ENCODE data around the gene HHIP.
"Not testable (repeated sequence)": the region's sequence is repeated elsewhere in the genome, so short reads cannot be mapped to it uniquely, and the experiment has no call there.

Gene HHIP

GRCh38 chr4:144782345-144782744 lies 136.4 kb downstream of the HHIP start:
- ChIA-PET CTCF (interaction anchor here (0.8 kb wide), 1 partner anchor 286 kb away, joined by 4 read pairs; no protein-coding TSS in a partner anchor), POLR2A (no interaction called here)
- DNase-seq (ENCODE audit: extremely low spot score): no peak
- no peak for TF ChIP-seq TARDBP (IDR thresholded peaks at IDR 0.05)
- TF ChIP-seq ZNF384 (IDR thresholded peaks at IDR 0.05): no peak
- TF ChIP-seq FOXA1 (IDR thresholded peaks at IDR 0.05): no peak
- no peak for TF ChIP-seq CTBP1 (IDR thresholded peaks at IDR 0.05; ENCODE audit: borderline replicate concordance)
- TF ChIP-seq HDGF (IDR thresholded peaks at IDR 0.05; ENCODE audit: borderline replicate concordance): no peak
- TF ChIP-seq LEF1 (IDR thresholded peaks at IDR 0.05; ENCODE audit: borderline replicate concordance): no peak
- no peak for TF ChIP-seq FOXK2 (IDR thresholded peaks at IDR 0.05)
- TF ChIP-seq BHLHE40 (IDR thresholded peaks at IDR 0.05; ENCODE audit: borderline replicate concordance): no peak
- no peak for TF ChIP-seq ELF4 (IDR thresholded peaks at IDR 0.05)

DNA sequence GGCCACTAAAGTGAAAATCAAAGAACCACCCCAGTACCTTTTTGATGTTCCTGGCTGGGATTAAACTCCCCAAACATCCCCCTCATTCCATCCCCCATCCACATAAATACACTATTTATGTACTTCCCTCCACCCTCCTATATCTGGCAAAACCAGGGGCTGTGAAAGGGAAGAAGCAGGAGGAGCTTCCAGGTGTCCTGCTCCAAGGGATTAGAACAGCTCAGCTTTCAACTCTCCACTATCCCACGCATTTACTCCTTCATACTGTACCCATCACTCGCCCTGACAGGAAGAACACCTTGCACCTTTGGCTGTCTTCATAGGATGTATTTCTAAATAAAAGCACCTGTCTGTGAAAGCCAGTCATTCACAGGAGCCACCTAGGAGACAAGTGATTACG lies 140.0 kb downstream of the HHIP start:
- DNase-seq (ENCODE audit: extremely low spot score): no peak
- CTCF ChIA-PET: no interaction called here
- TF ChIP-seq BHLHE40 (IDR thresholded peaks at IDR 0.05; ENCODE audit: borderline replicate concordance): no peak
- POLR2A ChIA-PET: no interaction called here

- ChIA-PET CTCF (interaction anchor here (0.9 kb wide), 1 partner anchor 11 kb away, joined by 3 read pairs; no protein-coding TSS in a partner anchor), POLR2A (no interaction called here)
- TF ChIP-seq TARDBP (IDR thresholded peaks at IDR 0.05) (no peak), BHLHE40 (IDR thresholded peaks at IDR 0.05; ENCODE audit: borderline replicate concordance) (no peak), CTBP1 (IDR thresholded peaks at IDR 0.05; ENCODE audit: borderline replicate concordance) (no peak), LEF1 (IDR thresholded peaks at IDR 0.05; ENCODE audit: borderline replicate concordance) (no peak), NFRKB (IDR thresholded peaks at IDR 0.05) (no peak)
- peak; percentile 25 for DNase-seq (ENCODE audit: extremely low spot score)
Measured at GRCh38 chr4:144787365-144788258, 141.7 kb downstream of the HHIP start.

GRCh38 chr4:144788469-144788868 lies 142.5 kb downstream of the HHIP start:
- ChIA-PET POLR2A (no interaction called here), CTCF (interaction anchor here (0.9 kb wide), 1 partner anchor 12 kb away, joined by 3 read pairs; no protein-coding TSS in a partner anchor)

GRCh38 chr4:144791933-144792332 lies 146.0 kb downstream of the HHIP start:
- POLR2A ChIA-PET; CTCF ChIA-PET; DNase-seq (ENCODE audit: extremely low spot score): not testable (repeated sequence)

More at GRCh38 chr4:144788469-144788868, 142.5 kb downstream of the HHIP start:
- TF ChIP-seq LEF1 (IDR thresholded peaks at IDR 0.05; ENCODE audit: borderline replicate concordance) (no peak), ARNT (IDR thresholded peaks at IDR 0.05) (no peak), SP1 (IDR thresholded peaks at IDR 0.05) (no peak), CTBP1 (IDR thresholded peaks at IDR 0.05; ENCODE audit: borderline replicate concordance) (no peak), SUZ12 (IDR thresholded peaks at IDR 0.05) (no peak), ELF4 (IDR thresholded peaks at IDR 0.05) (no peak), PKNOX1 (IDR thresholded peaks at IDR 0.05) (no peak)
- no peak for DNase-seq (ENCODE audit: extremely low spot score)
